HL-60/S4 (cell line): ENCODE data around the gene RINT1.
"Not testable (repeated sequence)": the region's sequence is repeated elsewhere in the genome, so short reads cannot be mapped to it uniquely, and the experiment has no call there.

ENCODE experiments used
- in situ Hi-C: fragments of 300-500 bp; cut with MboI; formaldehyde crosslinking; loops from 2 replicates; pipeline ENCODE4 v1.14.3; 2022; ENCODE audit warnings: low sequenced_read_pairs

The RINT1 gene

DNA sequence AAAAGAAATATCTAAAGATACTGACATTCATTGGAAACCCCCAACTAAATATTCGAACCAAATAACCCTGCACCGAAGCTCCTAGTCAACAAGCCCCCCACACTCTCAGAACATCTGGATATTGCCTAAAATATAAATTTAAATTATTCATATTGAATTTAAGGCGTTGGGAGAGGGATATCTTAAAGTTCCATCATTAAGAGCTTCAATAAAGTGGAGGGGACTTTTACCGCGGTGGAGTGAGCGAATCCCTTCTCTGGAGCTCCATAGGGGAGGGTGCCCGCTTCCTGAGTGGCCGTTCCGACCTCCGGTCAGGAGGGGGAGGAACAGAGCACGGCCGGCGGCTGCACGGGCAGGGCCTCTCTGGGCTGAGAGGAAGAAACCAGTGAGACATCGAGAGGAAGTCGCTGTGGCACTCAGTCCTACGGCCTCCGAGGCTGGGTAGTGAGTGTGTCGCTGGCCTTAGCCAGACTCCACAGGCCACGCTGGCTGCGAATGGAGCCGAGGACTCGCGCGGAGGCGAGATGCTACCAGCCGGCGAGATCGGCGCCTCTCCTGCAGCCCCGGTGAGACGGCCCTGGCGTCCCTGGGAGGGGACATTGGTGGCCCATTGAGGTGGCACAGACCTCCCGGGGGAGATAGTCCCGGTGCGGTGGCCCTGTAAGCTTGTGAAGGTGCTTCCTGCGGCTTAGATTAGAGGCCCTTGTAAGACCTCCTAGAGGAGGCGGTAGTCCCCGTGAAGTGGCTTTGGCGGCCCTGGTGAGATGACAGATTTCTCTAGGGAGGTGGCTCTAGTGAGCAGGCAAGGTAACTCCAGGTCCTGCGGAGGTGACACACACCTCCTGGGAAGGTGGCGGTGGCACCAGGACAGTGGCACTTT, at the start of gene RINT1:
Gene RINT1 (plus strand): TSS at position 410 of the 880 bp plus-strand sequence. CDS start 115 bp downstream, at position 525.
- in situ Hi-C loops: no loop called here

DNA sequence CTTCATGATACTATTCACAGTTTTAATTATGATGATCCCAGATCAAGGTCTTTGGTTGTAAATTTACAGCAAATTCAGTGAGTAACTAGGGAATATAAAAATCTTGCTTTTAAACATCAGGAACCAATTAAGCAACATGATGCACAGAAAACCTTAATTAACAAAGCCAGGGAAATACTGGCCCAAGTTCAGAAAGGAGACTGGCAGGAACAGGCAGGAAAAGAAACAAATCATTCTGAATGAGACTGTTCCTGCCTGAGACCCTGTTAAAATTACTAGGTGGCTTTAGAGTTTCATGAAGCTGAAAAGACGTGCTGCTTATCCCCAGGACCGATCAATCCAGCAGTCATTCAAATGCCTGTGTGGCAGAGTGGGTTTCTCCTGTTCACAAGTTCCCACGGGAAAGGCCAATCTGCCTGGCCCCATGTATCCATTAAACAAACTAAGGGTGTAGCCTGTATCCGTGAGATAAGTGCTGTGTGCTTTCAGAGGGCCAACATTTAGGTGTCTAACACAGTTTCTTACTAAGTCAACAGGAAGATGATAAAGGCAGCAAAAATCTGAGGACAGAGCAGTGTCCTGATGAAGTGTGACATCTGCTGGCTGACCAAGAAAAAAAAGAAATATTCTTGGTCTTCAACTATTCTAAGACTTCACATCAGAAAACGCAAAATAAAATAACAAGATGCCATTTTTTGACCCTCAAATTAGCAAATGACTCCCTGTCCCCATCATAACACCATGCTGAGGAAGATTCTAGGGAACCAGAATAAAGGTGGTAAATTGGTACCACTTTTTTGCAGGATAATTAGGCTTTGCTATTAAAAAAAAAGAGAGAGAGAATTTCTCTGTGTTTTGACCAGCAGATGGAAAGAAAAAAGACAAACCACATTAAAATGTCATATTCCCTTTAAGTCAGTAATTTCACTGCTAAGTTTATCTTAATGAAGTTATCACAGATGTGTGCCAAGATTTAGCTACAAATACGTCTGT, 44.1 kb upstream of the RINT1 start:
- in situ Hi-C loops: no loop called here

DNA sequence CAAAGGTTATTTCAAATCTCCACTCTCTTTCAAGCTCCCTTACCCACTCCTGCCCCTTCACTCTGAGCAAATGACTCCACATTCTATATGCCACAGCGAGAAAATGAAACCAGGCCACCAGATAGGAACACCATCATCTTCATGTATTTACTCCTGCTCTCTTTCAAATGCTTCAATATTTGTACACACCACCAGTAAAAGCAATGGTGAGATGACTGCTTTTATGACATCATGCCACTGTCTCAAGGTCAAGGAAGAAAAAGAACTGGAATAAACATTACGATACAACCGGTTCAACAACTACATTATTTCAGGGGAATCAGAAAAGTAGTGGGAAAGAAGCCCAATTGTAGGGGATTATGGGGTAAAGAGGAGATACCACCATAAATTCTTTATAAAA, 42.6 kb upstream of the RINT1 start:
- in situ Hi-C loops: no loop called here

DNA sequence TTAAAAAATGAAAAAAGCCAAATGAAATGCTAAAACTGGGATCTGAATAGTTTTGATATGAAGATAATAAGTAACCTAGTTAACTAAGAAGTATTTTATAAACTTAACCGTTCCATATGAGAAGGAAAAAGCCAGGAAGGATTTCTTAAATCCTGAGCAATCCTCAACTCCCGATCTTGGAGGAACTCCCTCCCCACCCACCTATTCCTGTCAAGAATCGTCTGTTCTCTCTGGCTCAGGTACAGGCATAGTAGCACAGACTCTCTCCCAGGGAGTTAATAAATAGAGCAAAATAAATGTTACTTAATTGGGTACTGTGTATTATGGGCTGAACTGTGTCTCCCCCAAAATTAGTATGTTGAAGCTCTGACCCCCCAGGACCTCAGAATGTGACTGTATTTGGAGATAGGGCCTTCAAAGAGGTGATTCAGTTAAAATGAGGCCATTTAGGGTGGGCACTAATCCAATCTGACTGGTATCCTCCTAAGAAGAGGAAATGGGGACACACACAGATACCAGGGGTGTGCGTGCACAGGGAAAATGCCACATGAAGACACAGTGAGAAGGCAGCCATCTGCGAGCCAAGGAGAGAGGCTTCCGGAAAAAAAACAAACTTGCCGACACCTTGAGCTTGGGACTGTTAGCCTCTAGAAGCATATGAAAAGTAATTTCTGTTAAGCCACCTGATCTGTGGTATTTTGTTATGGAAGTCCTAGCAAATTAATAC, 38.6 kb upstream of the RINT1 start:
- in situ Hi-C loops: no loop called here

DNA sequence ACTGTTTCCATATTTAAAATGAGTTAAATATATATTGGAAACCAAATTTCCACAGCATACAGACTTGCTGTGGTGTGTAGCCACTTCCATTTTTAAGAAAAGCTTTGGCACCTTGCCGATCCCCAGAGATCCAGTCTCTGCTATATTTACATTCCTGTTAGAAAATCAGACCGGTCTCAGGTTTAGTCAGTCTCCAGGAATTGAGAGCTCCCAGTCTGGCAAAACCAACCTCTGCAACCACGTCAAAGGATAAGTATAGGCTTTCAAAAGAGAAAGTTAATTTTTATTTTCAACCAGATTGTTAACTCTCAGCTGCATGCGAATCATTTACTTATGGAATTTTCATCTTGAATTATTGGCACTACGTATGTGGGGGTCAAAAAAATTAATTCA, 38.1 kb upstream of the RINT1 start:
- in situ Hi-C loops: no loop called here

DNA sequence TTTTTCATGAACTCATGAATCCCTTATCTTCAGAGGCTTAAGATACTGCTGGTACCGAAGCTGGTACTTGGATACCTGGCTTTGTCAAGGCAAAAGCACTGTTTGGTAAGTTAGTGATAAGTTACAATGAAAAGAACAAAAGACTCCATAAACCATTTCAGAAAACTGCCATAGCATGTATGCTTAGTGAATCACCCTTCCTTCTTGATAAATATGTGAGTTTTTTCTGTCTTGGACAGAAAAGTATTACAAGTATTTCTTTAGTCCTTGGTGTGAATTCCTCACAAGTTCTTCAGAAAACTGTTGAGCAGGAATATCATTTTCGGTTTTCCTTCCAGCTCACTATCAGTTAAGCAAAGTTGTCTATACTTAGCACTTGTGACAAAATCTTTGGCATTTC, 35.5 kb upstream of the RINT1 start:
- in situ Hi-C loops: no loop called here

DNA sequence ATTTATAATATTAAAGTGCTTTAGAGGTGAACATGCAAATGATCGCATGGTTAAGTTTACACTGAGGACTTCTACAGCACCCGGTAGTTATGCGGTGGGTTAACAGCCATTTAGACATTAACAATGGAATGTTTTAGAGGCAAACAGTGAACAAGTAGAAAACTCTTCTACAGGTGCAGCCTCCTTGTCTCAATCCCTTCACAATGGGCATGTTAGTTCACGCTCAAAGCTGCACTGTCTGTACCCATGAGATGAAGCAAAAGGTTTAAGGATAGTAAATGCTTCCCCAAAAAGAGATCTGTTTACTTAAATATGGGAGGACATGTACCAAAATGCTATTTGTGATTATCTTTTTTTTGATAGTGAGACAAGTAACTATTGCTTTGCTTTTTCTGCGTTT, 35.0 kb upstream of the RINT1 start:
- in situ Hi-C loops: no loop called here

DNA sequence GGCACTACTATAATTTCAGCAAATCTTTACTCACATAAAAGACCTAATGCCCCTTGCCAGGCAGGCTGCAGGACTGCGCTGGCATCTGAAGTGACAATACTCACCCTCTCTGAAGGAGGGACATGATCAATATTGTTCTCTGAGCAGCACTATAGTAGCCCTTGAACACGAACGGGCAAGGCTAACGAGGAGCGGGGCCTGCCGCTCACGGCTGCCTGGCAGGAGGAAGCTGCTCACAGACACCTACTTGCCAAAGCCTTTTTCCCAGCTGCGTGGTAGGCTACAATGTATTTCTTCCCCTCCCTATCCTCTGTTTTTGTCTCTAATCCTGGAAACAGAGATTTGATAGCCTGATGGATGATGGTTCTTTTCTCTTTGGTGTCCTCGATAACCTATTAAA, 29.8 kb upstream of the RINT1 start:
- in situ Hi-C loops: no loop called here

DNA sequence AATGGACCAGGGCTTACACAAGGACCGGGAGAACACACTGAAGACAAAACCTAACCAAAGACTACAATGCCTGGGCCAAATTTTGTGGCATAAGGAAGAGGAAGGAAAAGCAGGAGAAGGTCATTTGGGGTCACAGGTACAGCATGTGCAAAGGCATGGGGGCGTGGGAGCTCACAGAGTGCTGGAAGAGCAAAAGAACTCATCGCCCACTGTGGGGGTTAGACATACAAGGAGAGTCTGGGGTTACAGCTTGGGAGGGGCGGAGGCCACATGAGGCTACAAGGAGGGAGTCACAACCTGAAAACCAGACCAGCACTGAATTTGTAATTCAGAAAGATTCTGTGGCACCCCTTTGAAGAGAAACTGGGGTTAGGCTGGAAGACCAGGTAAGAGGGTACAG, 19.6 kb upstream of the RINT1 start:
- in situ Hi-C loops: no loop called here

DNA sequence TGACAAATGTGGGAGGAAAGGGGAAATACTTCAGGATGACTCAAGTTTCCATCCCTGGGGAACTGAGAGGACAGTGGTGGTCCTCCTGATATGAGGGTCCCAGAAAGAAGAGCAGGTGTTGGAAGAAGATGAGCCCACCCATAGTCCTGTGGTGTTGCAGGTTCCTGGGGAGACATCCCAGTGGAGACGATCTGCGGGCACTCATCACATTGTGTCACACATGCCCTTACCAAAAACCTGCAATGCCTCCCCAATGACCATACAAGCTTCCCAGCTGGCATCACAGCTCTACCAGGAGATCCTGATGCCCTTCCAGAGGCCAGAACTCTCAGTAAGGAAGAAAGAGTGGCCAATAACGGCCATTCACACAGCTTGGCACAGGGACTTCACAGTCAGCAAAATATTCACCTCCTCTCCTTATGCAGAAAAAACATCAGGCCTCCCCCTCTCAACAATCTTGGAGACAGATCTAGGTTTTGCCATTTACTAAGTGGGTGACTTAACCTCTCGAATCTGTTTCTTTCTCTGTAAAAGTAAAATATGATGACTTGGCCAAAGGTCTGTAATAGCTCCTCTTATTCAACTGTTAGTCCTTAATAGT, 19.0 kb upstream of the RINT1 start:
- in situ Hi-C loops: no loop called here

DNA sequence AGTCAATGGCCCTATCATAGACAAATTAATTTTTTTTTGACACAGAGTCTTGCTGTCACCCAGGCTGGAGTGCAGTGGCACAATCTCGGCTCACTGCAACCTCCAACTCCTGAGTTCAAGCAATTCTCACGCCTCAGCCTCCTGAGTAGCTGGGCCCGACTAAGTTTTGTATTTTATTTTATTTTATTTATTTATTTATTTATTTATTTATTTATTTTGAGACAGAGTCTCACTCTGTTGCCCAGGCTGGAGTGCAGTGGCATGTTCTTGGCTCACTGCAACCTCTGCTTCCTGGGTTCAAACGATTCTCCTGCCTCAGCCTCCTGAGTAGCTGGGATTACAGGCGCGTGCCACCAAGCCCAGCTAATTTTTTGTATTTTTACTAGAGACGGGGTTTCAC, 16.4 kb upstream of the RINT1 start:
- in situ Hi-C loops: not testable (repeated sequence)

DNA sequence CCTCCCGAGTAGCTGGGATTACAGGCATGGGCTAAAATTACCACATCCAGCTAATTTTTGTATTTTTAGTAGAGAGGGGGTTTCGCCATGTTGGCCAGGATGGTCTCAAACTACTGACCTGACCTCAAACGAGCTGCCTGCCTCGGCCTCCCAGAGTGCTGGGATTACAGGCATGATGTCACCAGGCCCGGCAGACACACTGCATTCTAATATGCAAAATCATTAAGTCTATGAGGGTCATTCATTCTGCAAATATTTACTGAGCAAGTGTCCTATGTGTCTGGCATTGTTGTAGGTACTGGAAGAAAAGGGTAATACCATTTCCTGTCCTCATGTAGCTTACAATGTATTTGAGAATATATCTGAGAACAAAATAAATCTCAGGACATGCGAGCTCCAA, 12.6 kb upstream of the RINT1 start:
- in situ Hi-C loops: no loop called here

DNA sequence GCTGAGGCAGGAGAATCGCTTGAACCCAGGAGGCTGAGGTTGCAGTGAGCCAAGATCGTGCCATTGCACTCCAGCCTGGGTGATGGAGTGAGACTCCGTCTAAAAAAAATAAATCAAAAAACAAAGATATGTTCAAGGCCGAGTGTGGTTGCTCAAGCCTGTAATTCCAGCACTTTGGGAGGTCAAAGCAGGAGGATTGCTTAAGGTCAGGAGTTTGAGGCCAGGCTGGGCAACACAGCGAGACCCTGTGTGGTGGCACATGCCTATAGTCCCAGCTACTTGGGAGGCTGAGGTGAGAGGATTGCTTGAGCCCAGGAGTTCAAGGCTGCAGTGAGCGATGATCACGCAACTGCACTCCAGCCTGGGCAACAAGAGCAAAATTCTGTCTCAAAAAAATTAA, 11.4 kb upstream of the RINT1 start:
- in situ Hi-C loops: not testable (repeated sequence)

DNA sequence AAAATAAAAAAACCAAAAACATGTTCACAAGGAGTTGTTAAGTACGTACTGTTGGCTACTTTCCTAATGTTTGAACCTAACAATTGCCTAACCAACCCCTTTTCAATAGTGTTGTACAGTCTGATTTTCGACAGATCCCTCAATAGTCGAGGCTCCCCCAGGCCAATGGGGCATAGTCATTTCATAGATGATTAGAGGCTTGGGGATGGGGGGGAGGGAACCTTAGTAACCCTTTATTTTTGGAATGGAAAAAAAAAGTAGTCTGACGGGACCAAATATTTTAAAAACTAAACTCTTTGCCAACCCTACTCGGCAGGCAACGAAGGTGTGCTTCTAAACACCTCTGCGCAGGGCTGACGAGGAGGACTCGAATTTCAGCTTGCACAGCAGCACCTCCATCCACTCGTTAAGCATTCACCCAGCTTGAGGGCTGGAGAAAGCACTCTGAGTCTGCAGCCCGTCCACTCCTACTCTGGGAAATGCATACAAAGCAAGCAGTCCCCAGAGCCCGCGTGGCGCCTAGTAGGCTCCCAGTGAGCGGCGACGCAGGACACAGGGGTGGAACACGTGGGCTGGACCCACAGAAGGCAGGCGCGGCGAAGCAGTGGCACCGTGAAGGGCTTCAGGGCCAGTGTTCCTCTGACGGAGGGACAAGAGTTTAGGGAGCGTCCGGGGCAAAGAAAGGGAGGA, 10.8 kb upstream of the RINT1 start:
- in situ Hi-C loops: no loop called here

DNA sequence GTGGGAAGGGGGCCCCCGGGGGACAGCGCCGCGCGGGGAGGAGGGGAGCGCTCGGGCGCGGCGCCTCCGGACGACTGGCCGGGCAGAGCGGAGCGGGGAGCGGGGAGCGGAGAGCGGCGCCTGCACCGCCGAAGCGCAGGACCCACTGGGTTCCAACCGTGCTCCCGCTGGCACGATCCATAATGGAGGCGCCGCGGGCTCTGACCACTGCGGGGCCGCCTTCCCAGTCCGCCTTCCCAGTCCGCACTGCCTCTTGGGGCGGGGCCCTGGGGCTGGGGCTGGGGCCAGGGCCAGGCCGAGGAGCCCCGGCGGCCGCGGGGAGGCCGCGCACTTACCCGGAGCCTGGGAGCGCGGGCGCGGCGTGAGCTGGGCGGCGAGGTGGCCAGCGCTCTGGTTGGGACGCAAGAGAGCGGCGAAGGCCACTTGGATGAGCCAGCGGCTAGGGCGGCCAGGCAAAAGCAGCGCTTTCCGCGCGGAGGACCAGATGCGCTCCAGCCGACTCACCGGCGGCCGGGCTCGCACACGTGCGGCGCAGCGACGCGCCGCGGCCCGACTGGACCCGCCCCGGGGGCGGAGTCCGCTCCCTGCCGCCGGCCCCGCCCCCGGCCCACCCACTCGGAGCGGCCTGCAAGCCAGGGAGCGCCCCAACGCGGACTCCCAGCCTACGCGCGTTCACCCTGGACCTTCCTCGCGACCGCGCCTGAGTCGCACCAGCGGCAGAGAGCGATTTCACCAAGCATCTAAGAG, 10.1 kb upstream of the RINT1 start, which contains the start of gene PUS7:
Gene PUS7 (minus strand): TSS at position 555 of the 747 bp plus-strand sequence. CDS start 13,759 bp downstream, outside the sequence.
- in situ Hi-C loops: no loop called here

DNA sequence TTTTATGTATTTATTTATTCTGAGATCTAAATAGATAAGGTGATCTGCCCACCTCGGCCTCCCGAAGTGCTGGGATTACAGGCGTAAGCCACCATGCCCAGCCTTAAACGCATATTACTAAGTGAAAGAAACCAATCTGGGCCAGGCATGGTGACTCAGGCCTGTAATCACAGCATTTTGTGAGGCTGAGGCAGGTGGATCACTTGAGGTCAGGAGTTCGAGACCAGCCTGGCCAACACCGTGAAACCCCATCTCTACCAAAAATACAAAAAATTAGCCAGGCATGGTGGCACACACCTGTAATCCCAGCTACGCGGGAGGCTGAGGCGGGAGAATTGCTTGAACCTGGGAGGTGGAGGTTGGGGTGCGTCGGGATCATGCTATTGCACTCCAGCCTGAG, 7.6 kb upstream of the RINT1 start:
- in situ Hi-C loops: not testable (repeated sequence)

DNA sequence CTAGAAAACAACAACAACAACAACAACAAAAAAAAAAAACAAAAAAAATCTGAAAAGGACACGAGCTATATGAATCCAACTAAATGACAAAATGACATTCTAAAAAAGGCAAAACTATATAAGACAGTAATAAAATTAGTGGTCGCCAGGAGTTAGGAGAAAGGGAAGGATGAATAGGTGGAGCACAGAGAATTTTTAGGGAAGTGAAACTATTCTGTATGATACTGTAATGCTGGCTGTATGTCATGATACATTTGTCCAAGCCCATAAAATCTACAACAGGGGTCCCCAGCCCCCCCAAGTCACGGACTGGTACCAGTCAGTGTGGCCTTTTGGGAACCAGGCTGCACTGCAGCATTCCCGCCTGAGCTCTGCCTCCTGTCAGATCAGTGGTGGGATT, 7.2 kb upstream of the RINT1 start:
- in situ Hi-C loops: no loop called here

DNA sequence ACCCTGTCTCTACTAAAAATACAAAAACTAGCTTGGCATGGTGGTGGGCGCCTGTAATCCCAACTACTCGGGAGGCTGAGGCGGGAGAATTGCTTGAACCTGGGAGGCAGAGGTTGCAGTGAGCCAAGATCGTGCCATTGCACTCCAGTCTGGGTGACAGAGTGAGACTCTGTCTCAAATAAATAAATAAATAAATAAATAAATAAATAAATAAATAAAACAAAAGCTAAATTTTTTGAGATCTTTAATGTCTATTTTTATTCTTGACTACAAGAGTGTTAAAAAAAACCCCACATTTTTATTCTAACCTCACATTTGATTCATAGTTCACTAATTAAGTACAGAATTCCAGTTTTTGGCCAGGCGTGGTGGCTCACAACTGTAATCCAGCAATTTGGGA, 4.3 kb upstream of the RINT1 start:
- in situ Hi-C loops: not testable (repeated sequence)

DNA sequence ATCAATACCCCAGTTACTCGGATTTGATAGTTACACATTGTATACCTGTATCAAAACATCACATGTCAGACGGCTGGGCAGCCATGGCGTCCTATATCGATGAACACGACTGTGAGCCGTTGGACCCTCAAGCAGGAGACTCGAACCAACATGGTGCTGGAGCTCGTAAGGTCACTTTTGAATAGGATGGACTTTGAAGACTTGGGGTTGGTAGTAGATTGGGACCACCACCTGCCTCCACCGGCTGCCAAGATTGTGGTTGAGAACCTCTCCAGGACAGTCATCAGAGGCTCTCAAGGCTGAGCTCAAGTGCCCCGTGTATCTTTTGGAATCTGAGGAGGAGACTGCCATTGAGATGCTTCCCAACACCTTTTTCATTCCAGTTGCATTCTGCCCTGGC, 1.9 kb upstream of the RINT1 start:
- in situ Hi-C loops: no loop called here
